Stimulated activated CD4-positive, alpha-beta T cell treated with anti-CD3 and anti-CD28 coated beads, Interleukin-1b, Interleukin-23, amount 100 ng/mL, for 48 hours (primary cell): ENCODE results near the gene TSPEAR.

ENCODE experiments used
- DNase-seq: peaks from one replicate; pipeline ENCODE4 v3.0.0-alpha.2; 2020

The TSPEAR gene

GRCh38 chr21:44739316-44739715, 27.9 kb upstream of the TSPEAR start:
- no peak for DNase-seq

- no peak for DNase-seq
These were observed 27.2 kb upstream of the TSPEAR start for GRCh38 chr21:44738621-44739020.

GRCh38 chr21:44737706-44738354, 26.5 kb upstream of the TSPEAR start:
- no peak for DNase-seq

GRCh38 chr21:44736291-44737004, 25.1 kb upstream of the TSPEAR start:
- DNase-seq: no peak

GRCh38 chr21:44735821-44736220, 24.4 kb upstream of the TSPEAR start:
- DNase-seq: no peak

- no peak for DNase-seq
These were observed 23.5 kb upstream of the TSPEAR start for GRCh38 chr21:44734841-44735240.

- DNase-seq: no peak
These were observed 22.8 kb upstream of the TSPEAR start for GRCh38 chr21:44734026-44734745.

- no peak for DNase-seq
These were observed 21.6 kb upstream of the TSPEAR start for GRCh38 chr21:44732956-44733355.

GRCh38 chr21:44732263-44732662, 20.9 kb upstream of the TSPEAR start:
- DNase-seq: no peak

GRCh38 chr21:44730951-44731579, 19.7 kb upstream of the TSPEAR start:
- DNase-seq: no peak

- DNase-seq: no peak
These were observed 18.6 kb upstream of the TSPEAR start for GRCh38 chr21:44730028-44730395.

GRCh38 chr21:44729336-44730027, 18.1 kb upstream of the TSPEAR start:
- no peak for DNase-seq

- no peak for DNase-seq
These were observed 17.3 kb upstream of the TSPEAR start for GRCh38 chr21:44728716-44729115.

- DNase-seq: no peak
These were observed 16.4 kb upstream of the TSPEAR start for GRCh38 chr21:44727757-44728156.

GRCh38 chr21:44727321-44727720, 15.9 kb upstream of the TSPEAR start:
- DNase-seq: no peak

- no peak for DNase-seq
These were observed 15.5 kb upstream of the TSPEAR start for GRCh38 chr21:44726826-44727225.

- no peak for DNase-seq
These were observed 13.6 kb upstream of the TSPEAR start for GRCh38 chr21:44724926-44725325.

GRCh38 chr21:44724196-44724595, 12.8 kb upstream of the TSPEAR start:
- no peak for DNase-seq

GRCh38 chr21:44723177-44724131, 12.1 kb upstream of the TSPEAR start:
- DNase-seq: no peak

- no peak for DNase-seq
These were observed 11.4 kb upstream of the TSPEAR start for GRCh38 chr21:44722731-44723130.

GRCh38 chr21:44720170-44720569, 8.8 kb upstream of the TSPEAR start:
- no peak for DNase-seq

- DNase-seq: no peak
These were observed 7.2 kb upstream of the TSPEAR start for GRCh38 chr21:44718571-44718970.
